H9 (cell line): ENCODE measurements around the gene MED25. TPM values are rescaled to one million over a fixed set of nuclear protein-coding genes. Genes with fewer than 3 reads are reported as not detected.

Experiments used
- DNase-seq: peaks from one replicate; pipeline ENCODE4 v3.0.0-alpha.2; 2017
- H2AFZ ChIP-seq: one replicate; pipeline ENCODE4 v1.6.1; 2013; ENCODE audit warnings: mild to moderate bottlenecking, low read length, control low read depth, moderate library complexity
- H2AK5ac ChIP-seq: 2 replicates; pipeline ENCODE4 v1.6.1; 2013; ENCODE audit warnings: low read length, control low read depth, mixed read lengths; ENCODE audit not compliant: insufficient read length
- H2BK120ac ChIP-seq: one replicate; pipeline ENCODE4 v1.6.1; 2013; ENCODE audit warnings: low read depth, mild to moderate bottlenecking, low read length, control low read depth, inconsistent platforms; ENCODE audit not compliant: poor library complexity, severe bottlenecking
- H2BK12ac ChIP-seq: 2 replicates; pipeline ENCODE4 v1.6.1; 2013; ENCODE audit warnings: low read length, control low read depth, mixed read lengths, low read depth; ENCODE audit not compliant: insufficient read length
- H2BK15ac ChIP-seq: 2 replicates; pipeline ENCODE4 v1.6.1; 2013; ENCODE audit warnings: low read depth, low read length, control low read depth
- H2BK20ac ChIP-seq: one replicate; pipeline ENCODE4 v1.6.1; 2013; ENCODE audit warnings: low read depth, mild to moderate bottlenecking, low read length, control low read depth, inconsistent platforms; ENCODE audit not compliant: poor library complexity, severe bottlenecking
- H2BK5ac ChIP-seq: 2 replicates; pipeline ENCODE4 v1.6.1; 2013; ENCODE audit warnings: low read length, control low read depth, mixed read lengths; ENCODE audit not compliant: insufficient read length
- H3K14ac ChIP-seq: 2 replicates; pipeline ENCODE4 v1.6.1; 2013; ENCODE audit warnings: low read length, control low read depth; ENCODE audit not compliant: insufficient read depth
- H3K18ac ChIP-seq: 2 replicates; pipeline ENCODE4 v1.6.1; 2013; ENCODE audit warnings: low read depth, mild to moderate bottlenecking, mixed read lengths, low read length, control low read depth; ENCODE audit not compliant: insufficient read length
- H3K23ac ChIP-seq: 2 replicates; pipeline ENCODE4 v1.6.1; 2013; ENCODE audit warnings: low read length, control low read depth, mixed read lengths, low read depth; ENCODE audit not compliant: insufficient read length
- H3K23me2 ChIP-seq: 2 replicates; pipeline ENCODE4 v1.6.1; 2013; ENCODE audit warnings: low read depth, mild to moderate bottlenecking, mixed read lengths, low read length, control low read depth; ENCODE audit not compliant: insufficient read length, poor library complexity, severe bottlenecking
- H3K27ac ChIP-seq: 2 replicates; pipeline ENCODE4 v1.5.1; 2013; ENCODE audit warnings: low read length, control low read depth, mixed read lengths, low read depth; ENCODE audit not compliant: insufficient read length
- H3K27me3 ChIP-seq: 2 replicates; pipeline ENCODE4 v1.6.1; 2013; ENCODE audit warnings: low read length, control low read depth, inconsistent platforms; ENCODE audit not compliant: insufficient read depth
- H3K4ac ChIP-seq: 2 replicates; pipeline ENCODE4 v1.6.1; 2013; ENCODE audit warnings: low read depth, mild to moderate bottlenecking, control low read depth, inconsistent platforms, low read length, moderate library complexity
- H3K4me1 ChIP-seq: 2 replicates; pipeline ENCODE4 v1.6.1; 2013; ENCODE audit warnings: low read length, control low read depth, inconsistent platforms; ENCODE audit not compliant: insufficient read depth
- H3K4me2 ChIP-seq: 2 replicates; pipeline ENCODE4 v1.6.1; 2013; ENCODE audit warnings: low read length, control low read depth, mixed read lengths; ENCODE audit not compliant: insufficient read length, insufficient read depth
- H3K56ac ChIP-seq: 2 replicates; pipeline ENCODE4 v1.6.1; 2013; ENCODE audit warnings: low read depth, mild to moderate bottlenecking, mixed read lengths, low read length, control low read depth; ENCODE audit not compliant: insufficient read length
- H3K79me1 ChIP-seq: 2 replicates; pipeline ENCODE4 v1.6.1; 2013; ENCODE audit warnings: low read depth, mild to moderate bottlenecking, moderate library complexity, low read length, control low read depth, inconsistent platforms; ENCODE audit not compliant: insufficient read depth, poor library complexity, severe bottlenecking
- H3K79me2 ChIP-seq: 2 replicates; pipeline ENCODE4 v1.6.1; 2013; ENCODE audit warnings: low read length, control low read depth, inconsistent platforms; ENCODE audit not compliant: insufficient read depth
- H3K9ac ChIP-seq: 2 replicates; pipeline ENCODE4 v1.6.1; 2013; ENCODE audit warnings: low read length, control low read depth, mixed read lengths; ENCODE audit not compliant: insufficient read length; ENCODE audit errors: extremely low read depth
- H3K9me3 ChIP-seq: one replicate; pipeline ENCODE4 v1.6.1; 2013; ENCODE audit warnings: low read depth, low read length, inconsistent platforms; ENCODE audit not compliant: control insufficient read depth
- H3T11ph ChIP-seq: one replicate; pipeline ENCODE4 v1.6.1; 2013; ENCODE audit warnings: mild to moderate bottlenecking, low read length, control low read depth, inconsistent platforms
- H4K20me1 ChIP-seq: one replicate; pipeline ENCODE4 v1.6.1; 2013; ENCODE audit not compliant: control insufficient read depth, insufficient read length, insufficient read depth
- H4K5ac ChIP-seq: 2 replicates; pipeline ENCODE4 v1.6.1; 2013; ENCODE audit warnings: low read depth, mild to moderate bottlenecking, mixed read lengths, low read length, control low read depth; ENCODE audit not compliant: insufficient read length
- H4K8ac ChIP-seq: replicated peaks from 2 replicates; pipeline ENCODE4 v1.6.1; 2013; ENCODE audit warnings: low read length, control low read depth, mixed read lengths, low read depth; ENCODE audit not compliant: insufficient read length
- H4K91ac ChIP-seq: 2 replicates; pipeline ENCODE4 v1.6.1; 2013; ENCODE audit warnings: low read depth, mild to moderate bottlenecking, moderate library complexity, mixed read lengths, low read length, control low read depth; ENCODE audit not compliant: insufficient read length
- H3K27ac Mint-ChIP-seq, 3 experiments: 2 replicates in 2 of 3; 3 replicates in 1 of 3; pipeline ENCODE4 v1.8.0; 2020 to 2021; ENCODE audit warnings: mixed read lengths in 3 of 3, mild to moderate bottlenecking in 1 of 3, moderate library complexity in 1 of 3
- H3K27me3 Mint-ChIP-seq: 2 replicates; pipeline ENCODE4 v1.8.0; 2021; ENCODE audit warnings: low read depth, mild to moderate bottlenecking, moderate library complexity, mixed read lengths
- H3K36me3 Mint-ChIP-seq, 3 experiments: 2 replicates in 2 of 3; 3 replicates in 1 of 3; pipeline ENCODE4 v1.8.0; 2020 to 2021; ENCODE audit warnings: low read depth in 3 of 3, mixed read lengths in 3 of 3; ENCODE audit not compliant: insufficient read depth in 1 of 3
- H3K4me1 Mint-ChIP-seq, 2 experiments: 2 replicates each; pipeline ENCODE4 v1.8.0; 2020; ENCODE audit warnings: mixed read lengths in 2 of 2
- H3K4me3 Mint-ChIP-seq, 2 experiments: 2 replicates in 1 of 2; 3 replicates in 1 of 2; pipeline ENCODE4 v1.8.0; 2020 to 2021; ENCODE audit warnings: mild to moderate bottlenecking in 2 of 2, mixed read lengths in 2 of 2, moderate library complexity in 1 of 2
- H3K9me3 Mint-ChIP-seq, 2 experiments: 2 replicates in 1 of 2; 3 replicates in 1 of 2; pipeline ENCODE4 v1.8.0; 2020; ENCODE audit warnings: mild to moderate bottlenecking in 2 of 2, mixed read lengths in 2 of 2, moderate library complexity in 1 of 2
- CTCF ChIP-seq: fragments of 200-600 bp; sonication (generic); conservative IDR thresholded peaks from 3 replicates; pipeline ENCODE4 v1.8.0; 2021; ENCODE audit warnings: antibody characterized with exemption, mild to moderate bottlenecking
- WGBS: extraction: QIAGEN DNeasy Blood & Tissue Kit; methylation state at CpG from one replicate; pipeline ENCODE4 v1.1.7; 2013; ENCODE audit warnings: missing lambda C conversion rate, low lambda C conversion rate, mixed read lengths; ENCODE audit not compliant: insufficient read length; ENCODE audit errors: extremely low coverage; 5-methylcytosine and 5-hydroxymethylcytosine counted together
- total RNA-seq: library from RNA; stranded (reverse); gene quantifications from 2 replicates; pipeline ENCODE4 v1.2.1, GENCODE V29; 2021

The MED25 gene
- total RNA-seq, 1 experiment from 2014 or later: 77.5 TPM

- Histone ChIP-seq H2BK120ac (no peak overlapping the region), H2BK5ac (no peak overlapping the region), H3K9ac (no peak overlapping the region), H3K56ac (no peak overlapping the region), H4K8ac (no peak overlapping the region), H2AK5ac (no peak overlapping the region), H4K20me1 (no peaks in the 10 kb centered on the region), H3K4me1 (no peaks in the 10 kb centered on the region), H3K79me2 (no peaks in the 10 kb centered on the region; the same call in 1 of the 2 replicates), H3K9me3 (no peaks in the 10 kb centered on the region), H3K4ac (no peak overlapping the region), H2AFZ (no peak overlapping the region), H4K5ac (no peak overlapping the region), H3K14ac (no peak overlapping the region), H4K91ac (no peak overlapping the region), H3K79me1 (no peaks in the 10 kb centered on the region), H3K4me2 (peak overlapping the region; percentile 78), H3K23me2 (peaks cover 11% of the 10 kb centered on the region), H2BK12ac (no peak overlapping the region), H3K23ac (no peak overlapping the region), H2BK20ac (no peak overlapping the region), H3K18ac (no peak overlapping the region), H2BK15ac (no peak overlapping the region), H3T11ph (no peak overlapping the region), H3K27ac (no peak overlapping the region), H3K27me3 (no peaks in the 10 kb centered on the region)
- H3K36me3 Mint-ChIP-seq: peaks cover 43 to 54% (median 54%) of the 10 kb centered on the region in 3 experiments
- H3K4me3 Mint-ChIP-seq: no peak overlapping the region
- H3K27ac Mint-ChIP-seq: peak overlapping the region in 1 of 3 experiments; percentile 63; a peak in 2 of 7 replicates
- peaks cover 18 to 28% of the 10 kb centered on the region in 2 experiments for H3K4me1 Mint-ChIP-seq
- H3K9me3 Mint-ChIP-seq: no peaks in the 10 kb centered on the region
- DNase-seq: no peak
- no peak for TF ChIP-seq CTCF
- no peaks in the 10 kb centered on the region for H3K27me3 Mint-ChIP-seq
- no CpG with 5 or more reads among the region's 12 CpGs for WGBS
Observed at GRCh38 chr19:49879243-49879963, 61.3 kb downstream of the MED25 start.
